Peyer's patch (tissue), 4 donors: Measurements from ENCODE around the gene PCCB. TPM values are rescaled to one million over a fixed set of nuclear protein-coding genes. Genes with fewer than 3 reads are reported as not detected.

Source experiments
- DNase-seq, 3 donors: peaks; one replicate each; pipeline ENCODE4 v3.0.0-alpha.2; 2017 to 2019
- H3K27ac ChIP-seq, 4 donors: fragments of 200-600 bp; sonication (generic); one replicate each; pipeline ENCODE4 v1.5.1; 2016 to 2019
- H3K27me3 ChIP-seq, 2 donors: fragments of 200-600 bp; sonication (generic); one replicate each; pipeline ENCODE4 v1.5.1; 2019
- H3K36me3 ChIP-seq, 3 donors: fragments of 200-600 bp; sonication (generic); one replicate each; pipeline ENCODE4 v1.5.1; 2016 to 2019
- H3K4me1 ChIP-seq, 4 donors: fragments of 200-600 bp; sonication (generic); one replicate each; pipeline ENCODE4 v1.5.1; 2016 to 2019
- H3K4me3 ChIP-seq, 4 donors: fragments of 200-600 bp; sonication (generic); 1 replicate in 3 of 4; 2 replicates in 1 of 4; pipeline ENCODE4 v1.5.1; 2016 to 2019; ENCODE audit warnings: mild to moderate bottlenecking in 1 of 4
- H3K9me3 ChIP-seq, 4 donors: fragments of 200-600 bp; sonication (generic); one replicate each; pipeline ENCODE4 v1.5.1; 2016 to 2019; ENCODE audit warnings: mild to moderate bottlenecking in 1 of 4
- CTCF ChIP-seq, 6 experiments: fragments of 450-650 bp in 4 of 6; fragments of 200-600 bp in 2 of 6; sonication (generic) in 1 of 6; IDR thresholded peaks; one replicate each; pipeline ENCODE4 v1.5.1; 2017 to 2019; ENCODE audit warnings: antibody characterized with exemption in 6 of 6, mild to moderate bottlenecking in 3 of 6, moderate library complexity in 1 of 6
- POLR2A ChIP-seq, 2 donors: fragments of 450-650 bp; IDR thresholded peaks; one replicate each; pipeline ENCODE4 v1.5.1; 2017; ENCODE audit warnings: antibody characterized with exemption in 2 of 2, mild to moderate bottlenecking in 2 of 2, moderate library complexity in 2 of 2
- total RNA-seq, 4 donors: library from RNA; depleted of rRNA; stranded (reverse); fragments of >200 nt; gene quantifications; one replicate each; pipeline ENCODE4 v1.1.0, GENCODE V29; 2016

Gene PCCB
- total RNA-seq, 4 donors from 2014 or later = 15.7 to 45.9 (median 30.3) TPM

- Histone ChIP-seq H3K36me3 (peaks cover 0 to 4% (median 4%) of the 10 kb centered on the region in 3 donors), H3K9me3 (no peaks in the 10 kb centered on the region), H3K27ac (no peak overlapping the region), H3K4me1 (no peaks in the 10 kb centered on the region), H3K4me3 (no peak overlapping the region), H3K27me3 (no peaks in the 10 kb centered on the region)
- DNase-seq = no peak
- TF ChIP-seq POLR2A (IDR thresholded peaks at IDR 0.05) = no peak
- TF ChIP-seq CTCF (IDR thresholded peaks at IDR 0.05) = no peak
Measured at GRCh38 chr3:136377508-136377907, 127.4 kb downstream of the PCCB start.

GRCh38 chr3:136378011-136378410, 127.9 kb downstream of the PCCB start:
- TF ChIP-seq CTCF (IDR thresholded peaks at IDR 0.05) (no peak), POLR2A (IDR thresholded peaks at IDR 0.05) (no peak)
- no peak for DNase-seq
- no peaks in the 10 kb centered on the region for H3K9me3 ChIP-seq
- H3K36me3 ChIP-seq = peaks cover 0 to 4% (median 4%) of the 10 kb centered on the region in 3 donors
- no peaks in the 10 kb centered on the region for H3K4me1 ChIP-seq
- H3K4me3 ChIP-seq = no peak overlapping the region
- no peak overlapping the region for H3K27ac ChIP-seq
- H3K27me3 ChIP-seq = no peaks in the 10 kb centered on the region

Other genes starting within 250 kb of the PCCB start
- 10 to 100 TPM; 23.6 to 42.9 (median 28.3) TPM for gene MSL2, start 54.0 kb upstream of the PCCB start, total RNA-seq